ENCODE data around the gene GABRA1.

Gene GABRA1

GRCh38 chr5:161944974-161945373 lies 97.1 kb downstream of the GABRA1 start:
- Histone ChIP-seq H3K36me3 (ENCODE audit: low read depth) (no peaks in the 10 kb centered on the region), H3K27me3 (ENCODE audit: insufficient read depth, poor library complexity, severe bottlenecking) (no peaks in the 10 kb centered on the region), H3K27ac (ENCODE audit: poor library complexity, severe bottlenecking) (no peak overlapping the region), H3K4me1 (ENCODE audit: insufficient read depth, poor library complexity, severe bottlenecking) (no peaks in the 10 kb centered on the region), H3K4me3 (ENCODE audit: severe bottlenecking) (no peak overlapping the region), H3K9me3 (ENCODE audit: severe bottlenecking) (no peaks in the 10 kb centered on the region)
- no peak for TF ChIP-seq CTCF (IDR thresholded peaks at IDR 0.05; ENCODE audit: poor library complexity, severe bottlenecking)
- no peak for ATAC-seq (ENCODE audit: low read depth)
- DNase-seq (ENCODE audit: low spot score), result no peak

GRCh38 chr5:161946911-161947310 lies 99.0 kb downstream of the GABRA1 start:
- DNase-seq (ENCODE audit: low spot score), result no peak
- Histone ChIP-seq H3K36me3 (ENCODE audit: low read depth) (no peaks in the 10 kb centered on the region), H3K4me3 (ENCODE audit: severe bottlenecking) (no peak overlapping the region), H3K4me1 (ENCODE audit: insufficient read depth, poor library complexity, severe bottlenecking) (no peaks in the 10 kb centered on the region), H3K27me3 (ENCODE audit: insufficient read depth, poor library complexity, severe bottlenecking) (no peaks in the 10 kb centered on the region), H3K27ac (ENCODE audit: poor library complexity, severe bottlenecking) (no peak overlapping the region), H3K9me3 (ENCODE audit: severe bottlenecking) (no peaks in the 10 kb centered on the region)
- no peak for TF ChIP-seq CTCF (IDR thresholded peaks at IDR 0.05; ENCODE audit: poor library complexity, severe bottlenecking)
- no peak for ATAC-seq (ENCODE audit: low read depth)

All from RWPE2 (cell line).